Endothelial cell of umbilical vein (primary cell): Measurements from ENCODE around the gene ARNT2.

ENCODE experiments used
- EZH2 ChIP-seq: IDR thresholded peaks from 2 replicates; pipeline ENCODE4 v1.6.1; 2012; ENCODE audit warnings: borderline replicate concordance, low read depth, mild to moderate bottlenecking, moderate library complexity, low read length, inconsistent platforms; ENCODE audit not compliant: severe bottlenecking
- FOS ChIP-seq: IDR thresholded peaks from 2 replicates; pipeline ENCODE4 v1.6.1; 2011; ENCODE audit warnings: mild to moderate bottlenecking, low read length, moderate library complexity, borderline replicate concordance; ENCODE audit not compliant: insufficient read depth
- GATA2 ChIP-seq: IDR thresholded peaks from 2 replicates; pipeline ENCODE4 v1.7.0; 2011; ENCODE audit warnings: low read depth, mild to moderate bottlenecking, moderate library complexity, mixed read lengths, low read length; ENCODE audit not compliant: insufficient read length, insufficient read depth
- JUN ChIP-seq: IDR thresholded peaks from 2 replicates; pipeline ENCODE4 v1.6.1; 2011; ENCODE audit warnings: borderline replicate concordance, low read depth; ENCODE audit not compliant: insufficient read length, insufficient read depth
- POLR2A ChIP-seq: IDR thresholded peaks from 2 replicates; pipeline ENCODE4 v1.6.1; 2012; ENCODE audit warnings: low read depth, mild to moderate bottlenecking, control low read depth, low read length
- POLR2AphosphoS5 ChIP-seq: IDR thresholded peaks from 2 replicates; pipeline ENCODE4 v1.6.1; 2012; ENCODE audit warnings: low read depth, mild to moderate bottlenecking, control low read depth, low read length, moderate library complexity; ENCODE audit not compliant: insufficient read depth
- TF ChIP-seq, protein P1 (sequence below), 2 donors: IDR thresholded peaks; 1 replicate in 1 of 2; 2 replicates in 1 of 2; pipeline ENCODE4 v1.5.1; 2011; ENCODE audit warnings: low read length in 2 of 2, mild to moderate bottlenecking in 2 of 2, moderate library complexity in 2 of 2, control low read depth in 1 of 2, inconsistent platforms in 1 of 2, low read depth in 1 of 2; ENCODE audit not compliant: insufficient read depth in 1 of 2; ENCODE audit errors: extremely low read depth in 1 of 2

DNA sequence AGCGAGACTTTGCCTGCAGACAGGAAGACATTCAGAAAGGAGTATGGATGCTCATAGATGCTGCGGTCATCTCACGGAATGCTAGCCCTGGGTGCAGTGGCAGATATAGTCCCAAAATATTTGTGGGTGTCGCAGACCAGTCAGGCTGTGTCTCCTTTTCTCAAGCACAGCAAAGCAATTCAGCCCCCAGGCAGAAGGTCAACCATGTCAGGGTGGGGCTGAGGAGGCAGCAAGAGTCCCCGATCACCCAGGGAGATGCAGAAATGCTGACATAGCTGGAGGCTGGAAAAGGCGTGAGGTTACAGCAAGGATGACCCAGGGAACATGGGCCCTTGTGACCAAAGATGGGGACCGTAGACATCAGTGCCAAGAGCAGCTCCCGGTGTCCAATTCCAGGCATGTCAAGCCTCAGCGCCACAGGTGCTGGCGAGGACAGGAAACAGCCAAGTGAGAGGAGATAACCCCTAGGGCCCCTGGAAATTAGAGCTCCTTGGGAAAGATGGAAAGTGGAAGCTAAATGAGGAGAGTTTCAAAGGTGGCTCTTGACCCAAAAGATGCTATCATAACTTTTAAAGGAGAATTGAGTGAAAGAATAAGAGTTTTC lies 209.7 kb downstream of the ARNT2 start:
- TF ChIP-seq EZH2 (no peak), POLR2A (no peak), POLR2AphosphoS5 (no peak), JUN (no peak), FOS (no peak), GATA2 (no peak)
- TF ChIP-seq, protein P1, sequence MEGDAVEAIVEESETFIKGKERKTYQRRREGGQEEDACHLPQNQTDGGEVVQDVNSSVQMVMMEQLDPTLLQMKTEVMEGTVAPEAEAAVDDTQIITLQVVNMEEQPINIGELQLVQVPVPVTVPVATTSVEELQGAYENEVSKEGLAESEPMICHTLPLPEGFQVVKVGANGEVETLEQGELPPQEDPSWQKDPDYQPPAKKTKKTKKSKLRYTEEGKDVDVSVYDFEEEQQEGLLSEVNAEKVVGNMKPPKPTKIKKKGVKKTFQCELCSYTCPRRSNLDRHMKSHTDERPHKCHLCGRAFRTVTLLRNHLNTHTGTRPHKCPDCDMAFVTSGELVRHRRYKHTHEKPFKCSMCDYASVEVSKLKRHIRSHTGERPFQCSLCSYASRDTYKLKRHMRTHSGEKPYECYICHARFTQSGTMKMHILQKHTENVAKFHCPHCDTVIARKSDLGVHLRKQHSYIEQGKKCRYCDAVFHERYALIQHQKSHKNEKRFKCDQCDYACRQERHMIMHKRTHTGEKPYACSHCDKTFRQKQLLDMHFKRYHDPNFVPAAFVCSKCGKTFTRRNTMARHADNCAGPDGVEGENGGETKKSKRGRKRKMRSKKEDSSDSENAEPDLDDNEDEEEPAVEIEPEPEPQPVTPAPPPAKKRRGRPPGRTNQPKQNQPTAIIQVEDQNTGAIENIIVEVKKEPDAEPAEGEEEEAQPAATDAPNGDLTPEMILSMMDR (IDR thresholded peaks at IDR 0.05; ENCODE audit: extremely low read depth in 1 of 2, insufficient read depth in 1 of 2, low read depth in 1 of 2, low read length in 2 of 2), result no peak
